Nucleus accumbens (tissue), 56 donors: ENCODE data around the gene FAM228A.
"Not testable (repeated sequence)": the region's sequence is repeated elsewhere in the genome, so short reads cannot be mapped to it uniquely, and the experiment has no call there.

Experiments
- DNase-seq, 56 donors: peaks; one replicate each; lab custom pipeline; 2025; lab: John Stamatoyannopoulos, UW

The FAM228A gene

GRCh38 chr2:24174851-24175277, at the start of gene FAM228A:
FAM228A (plus strand) TSS chr2:24175053; CDS start chr2:24175481, 428 bp downstream.
- no peak for DNase-seq

DNA sequence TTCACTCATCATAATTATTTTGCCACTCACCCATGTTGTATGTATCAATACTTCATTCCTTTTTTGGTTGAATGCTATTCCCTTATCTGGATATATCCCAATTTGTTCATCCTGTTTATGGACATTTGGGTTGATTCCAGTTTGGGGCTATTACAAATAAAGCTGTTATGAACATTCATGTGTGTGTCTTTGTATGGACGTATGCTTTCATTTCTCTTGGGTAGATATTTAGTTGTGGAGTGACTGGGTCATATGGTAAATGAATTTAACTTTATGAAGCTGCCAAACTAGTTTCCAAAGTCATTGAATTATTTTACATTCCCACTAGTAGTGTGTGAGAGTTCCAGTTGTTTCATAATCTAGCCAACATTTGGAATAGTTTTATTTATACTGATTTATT, 48.9 kb upstream of the FAM228A start:
- no peak for DNase-seq

GRCh38 chr2:24132543-24132942, 42.3 kb upstream of the FAM228A start:
- no peak for DNase-seq

- not testable (repeated sequence) for DNase-seq
These were observed 34.5 kb upstream of the FAM228A start for GRCh38 chr2:24140305-24140704.

- DNase-seq: no peak
These were observed 27.5 kb upstream of the FAM228A start for GRCh38 chr2:24147364-24147763.

GRCh38 chr2:24152413-24153197, 22.2 kb upstream of the FAM228A start:
- no peak for DNase-seq

DNA sequence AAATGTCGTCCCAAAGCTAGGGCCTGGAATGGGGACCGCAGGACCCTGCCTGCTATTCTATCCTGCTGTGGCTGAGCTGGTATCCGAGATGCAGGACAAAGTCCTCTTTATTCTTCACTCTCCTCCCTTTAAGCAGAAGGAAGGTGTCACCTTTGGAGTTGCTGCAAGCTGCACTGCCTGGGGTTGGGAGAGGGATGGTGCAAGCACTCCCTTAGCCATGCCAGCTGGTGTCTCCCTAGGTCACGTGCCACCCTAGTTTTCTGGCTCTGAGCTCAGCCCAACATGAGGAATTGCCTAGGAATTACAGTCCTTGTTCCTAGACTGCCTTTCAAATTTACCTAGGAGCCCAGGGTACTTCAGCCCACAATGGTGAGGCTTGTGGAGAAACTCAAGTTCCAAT, 21.4 kb upstream of the FAM228A start:
- peak in 1 of 56 donors; percentile 3 for DNase-seq

- DNase-seq: no peak
These were observed 16.7 kb upstream of the FAM228A start for GRCh38 chr2:24158131-24158530.

- DNase-seq: no peak
These were observed 15.1 kb upstream of the FAM228A start for GRCh38 chr2:24159708-24160107.

DNA sequence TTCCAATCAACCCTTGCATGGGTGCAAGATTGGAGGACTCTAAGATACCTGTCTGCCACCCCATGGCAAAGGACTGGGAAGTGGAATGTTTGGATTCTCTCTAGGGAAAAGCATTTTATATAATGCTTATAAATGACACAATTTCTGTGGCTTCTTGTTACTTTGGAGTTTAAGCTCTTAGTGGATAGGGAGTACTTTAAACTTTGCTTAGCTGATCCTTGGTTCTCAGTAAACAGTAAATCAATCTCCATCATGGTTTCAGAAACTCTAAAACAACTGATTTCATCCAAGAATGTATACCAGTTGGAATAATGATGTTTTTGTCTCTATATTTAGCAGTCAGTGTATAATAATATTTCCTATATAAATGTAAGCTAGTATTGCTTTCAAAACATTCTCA, 14.1 kb upstream of the FAM228A start:
- DNase-seq: no peak

DNA sequence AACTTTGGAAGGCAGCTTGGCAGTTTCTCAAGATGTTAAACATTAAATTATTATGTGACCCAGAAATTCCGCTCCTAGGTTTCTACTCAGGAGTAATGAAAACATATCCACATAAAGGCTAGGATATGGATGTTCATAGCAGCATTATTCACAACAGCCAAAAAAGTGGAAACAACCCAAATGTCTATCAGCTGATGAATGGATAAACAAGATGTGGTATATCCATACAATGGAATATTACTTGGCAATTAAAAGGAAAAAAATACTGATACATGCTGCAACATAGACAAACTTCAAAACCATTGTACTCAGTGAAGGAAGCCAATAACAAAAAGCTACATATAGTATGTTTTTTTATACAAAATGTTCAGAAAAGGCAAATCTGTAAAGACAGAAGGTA, 12.4 kb upstream of the FAM228A start:
- DNase-seq: no peak

DNA sequence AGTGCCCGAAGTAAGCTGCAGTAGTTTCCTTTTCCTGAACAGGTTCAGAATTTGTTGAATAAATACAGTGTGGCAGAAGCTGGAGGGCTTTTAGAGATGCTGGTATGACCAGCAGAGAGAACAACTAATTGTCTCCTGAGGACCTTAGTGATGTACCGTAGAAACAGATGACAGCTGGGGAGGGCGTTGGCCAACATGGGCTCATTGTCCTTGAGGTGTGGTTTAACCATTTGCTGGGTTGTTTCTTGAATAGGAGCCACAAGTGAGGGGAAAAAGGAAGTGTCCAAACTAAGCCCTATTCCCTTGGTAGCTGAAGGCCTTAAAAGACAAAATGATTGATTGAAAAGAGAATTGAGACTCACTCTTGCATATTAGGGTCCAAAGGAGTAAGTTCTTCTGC, 11.7 kb upstream of the FAM228A start:
- DNase-seq: no peak

DNA sequence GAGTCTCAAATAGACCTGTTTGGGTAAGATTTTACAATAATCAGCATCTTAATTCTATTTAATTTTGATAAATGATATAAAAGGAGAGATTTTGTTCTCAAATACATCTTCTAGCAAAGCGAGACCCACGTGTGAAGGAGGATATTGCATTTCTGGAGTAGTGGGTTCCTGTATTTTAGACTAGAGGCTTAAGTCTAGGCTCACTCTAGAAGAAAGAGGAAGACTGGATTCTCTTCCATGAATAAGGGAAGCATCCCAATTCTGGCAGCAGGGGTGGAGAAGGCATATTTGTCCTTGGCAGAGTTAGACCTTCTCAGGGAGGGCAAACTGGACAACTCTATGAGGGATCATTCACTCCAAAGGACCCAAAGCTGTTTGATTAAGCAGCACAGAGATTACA, 11.3 kb upstream of the FAM228A start:
- DNase-seq: no peak

DNA sequence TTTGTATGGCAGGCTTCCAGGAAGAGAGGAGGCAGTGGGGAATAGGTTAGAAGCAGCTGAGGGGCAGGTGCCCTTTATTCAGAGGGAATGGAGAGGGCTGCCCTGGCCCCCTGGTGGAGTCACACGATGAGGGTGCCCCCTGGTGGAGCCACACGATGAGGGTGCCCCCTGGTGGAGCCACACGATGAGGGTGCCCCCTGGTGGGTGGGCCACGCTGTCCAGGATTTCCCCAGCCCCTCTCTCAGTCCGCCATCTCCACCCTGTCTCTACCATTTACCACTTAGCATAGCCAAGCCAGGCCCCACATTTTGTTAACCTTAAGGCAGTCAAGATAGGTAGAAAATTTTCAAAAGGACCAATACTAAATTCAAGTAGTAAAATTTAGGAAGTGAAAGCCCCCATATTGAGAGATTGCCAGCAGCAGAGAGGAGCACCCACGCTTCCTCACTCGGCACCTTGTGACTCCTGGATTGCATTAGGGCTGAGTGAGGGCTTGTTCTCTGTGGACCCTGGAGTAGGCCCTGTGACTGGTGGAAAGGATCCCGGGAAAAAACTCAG, 10.4 kb upstream of the FAM228A start:
- DNase-seq: peak in 1 of 56 donors; percentile 4

DNA sequence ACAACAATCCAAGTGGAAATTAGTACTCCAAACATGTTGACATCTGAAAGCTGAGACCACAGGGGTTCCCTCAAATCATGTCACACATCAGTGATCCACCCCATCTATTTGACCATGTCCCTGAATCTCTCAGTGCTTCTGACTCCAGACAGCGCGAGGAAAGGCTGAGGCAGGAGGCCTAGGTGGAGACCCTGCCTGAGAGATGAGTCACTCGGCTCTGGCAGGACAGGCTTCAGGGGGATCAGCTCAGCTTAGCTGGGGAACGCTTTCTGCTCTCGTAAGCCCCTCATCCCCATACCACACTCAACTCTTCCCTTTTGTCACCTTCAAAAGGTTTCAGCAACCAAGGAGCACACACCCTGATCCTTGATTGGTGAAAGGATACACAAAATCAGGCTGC, 5.8 kb upstream of the FAM228A start:
- no peak for DNase-seq

DNA sequence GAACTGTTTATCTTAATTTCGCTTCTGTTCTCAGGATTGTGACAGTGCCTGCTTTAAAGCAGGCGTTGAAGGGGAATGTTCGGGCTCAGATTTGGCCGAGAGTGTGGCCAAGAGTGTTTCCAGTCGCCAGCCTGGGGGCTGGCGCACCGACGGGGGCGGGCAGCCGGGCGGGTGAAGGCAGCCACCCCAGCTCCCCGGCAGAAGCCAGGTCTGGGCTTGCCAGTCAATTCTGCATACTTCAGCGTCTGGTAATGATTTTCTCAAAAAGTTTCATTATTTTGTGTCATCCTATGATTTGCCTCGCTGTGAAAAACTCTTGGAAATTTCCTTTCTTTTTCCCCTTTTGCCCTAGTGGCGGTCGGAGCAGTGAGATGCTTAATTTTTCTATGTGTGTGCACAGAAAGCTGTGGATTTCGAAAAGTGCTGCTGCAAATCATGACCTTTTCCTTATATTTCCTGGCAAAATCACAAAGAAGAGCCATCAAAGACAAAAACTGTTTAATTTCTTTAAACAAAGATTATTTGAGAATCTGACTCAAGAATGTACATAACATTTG, 856 bp downstream of the FAM228A start:
- no peak for DNase-seq

GRCh38 chr2:24176326-24176725, 1.5 kb downstream of the FAM228A start:
- DNase-seq: no peak

DNA sequence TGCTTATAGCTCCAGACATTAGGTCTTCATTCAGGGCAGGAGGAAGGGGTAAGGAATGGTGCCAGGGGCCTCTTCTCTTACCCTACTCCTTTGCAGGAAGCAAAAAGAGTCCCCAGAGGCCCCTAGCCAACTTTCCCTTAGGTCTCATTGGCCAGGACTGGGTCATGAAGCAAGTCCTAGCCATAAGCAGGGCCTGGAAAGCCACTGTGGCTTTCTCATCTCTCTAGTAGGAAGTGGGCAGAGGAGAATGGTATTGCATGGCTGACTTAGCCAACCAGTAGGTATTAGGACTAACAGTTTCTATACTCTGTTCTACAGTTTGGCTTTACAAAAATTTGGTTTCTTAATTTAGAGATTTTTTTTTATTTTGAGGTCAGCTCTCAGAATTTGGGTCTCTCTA, 4.8 kb downstream of the FAM228A start:
- no peak for DNase-seq

GRCh38 chr2:24181849-24182248, 7.0 kb downstream of the FAM228A start:
- no peak for DNase-seq

DNA sequence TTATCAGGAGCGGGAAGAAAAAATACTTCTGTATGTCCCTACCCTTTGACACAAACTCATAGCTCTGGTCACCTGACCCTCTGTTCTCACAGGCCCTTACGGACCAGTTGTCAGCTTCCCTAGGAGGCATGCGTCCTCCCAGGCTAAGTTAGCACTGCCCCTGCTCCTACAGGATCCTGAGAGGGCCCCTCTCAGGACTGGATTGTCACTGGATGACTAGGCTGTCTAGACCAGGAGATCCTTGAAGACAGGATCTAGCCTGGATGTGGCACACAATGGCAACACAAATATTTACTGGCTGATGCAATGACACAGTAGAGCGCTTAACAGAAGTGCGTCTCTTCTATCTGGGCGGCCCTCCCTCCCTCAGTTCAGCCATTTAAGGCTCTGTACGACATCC, 7.7 kb downstream of the FAM228A start:
- no peak for DNase-seq

GRCh38 chr2:24183366-24184069, 8.7 kb downstream of the FAM228A start:
- DNase-seq: no peak
